Stomach (tissue), 4 donors: Measurements from ENCODE around the gene ZCCHC7.

ENCODE experiments used
- CTCF ChIP-seq, 7 experiments: fragments of 450-650 bp in 4 of 7; fragments of 200-600 bp in 3 of 7; sonication (generic) in 3 of 7; IDR thresholded peaks; one replicate each; pipeline ENCODE4 v1.5.1; 2016 to 2019; ENCODE audit warnings: antibody characterized with exemption in 7 of 7, control low read depth in 2 of 7, mild to moderate bottlenecking in 1 of 7
- EP300 ChIP-seq: sonication (generic); formaldehyde crosslinking; IDR thresholded peaks from one replicate; pipeline ENCODE4 v1.6.1; 2017; ENCODE audit warnings: antibody characterized with exemption
- POLR2A ChIP-seq, 4 donors: fragments of 450-650 bp; IDR thresholded peaks; one replicate each; pipeline ENCODE4 v1.6.1; 2016; ENCODE audit warnings: antibody characterized with exemption in 4 of 4, control low read depth in 2 of 4, mild to moderate bottlenecking in 1 of 4, moderate library complexity in 1 of 4
- POLR2AphosphoS5 ChIP-seq, 3 donors: sonication (generic); formaldehyde crosslinking; IDR thresholded peaks; one replicate each; pipeline ENCODE4 v1.6.1; 2016; ENCODE audit warnings: antibody characterized with exemption in 3 of 3

- TF ChIP-seq POLR2A (IDR thresholded peaks at IDR 0.05) (no peak), CTCF (IDR thresholded peaks at IDR 0.05) (no peak), POLR2AphosphoS5 (IDR thresholded peaks at IDR 0.05) (no peak), EP300 (no peak)
These were observed 204.5 kb downstream of the ZCCHC7 start for GRCh38 chr9:37324691-37325490.
